OCI-LY7 (cell line): ENCODE measurements around the gene HLCS.
"Not testable (repeated sequence)": the region's sequence is repeated elsewhere in the genome, so short reads cannot be mapped to it uniquely, and the experiment has no call there.

ENCODE experiments used
- CTCF ChIP-seq: fragments of 200-600 bp; sonication (generic); conservative IDR thresholded peaks from 2 replicates; pipeline ENCODE4 v1.5.1; 2014; ENCODE audit warnings: mild to moderate bottlenecking, antibody characterized with exemption, low read length, moderate library complexity, mixed read lengths
- EZH2phosphoT487 ChIP-seq: fragments of 200-600 bp; sonication (generic); IDR thresholded peaks from 2 replicates; pipeline ENCODE4 v1.6.1; 2018; ENCODE audit warnings: low read depth, borderline replicate concordance, mild to moderate bottlenecking, mixed run types, antibody characterized with exemption, low read length, moderate library complexity, mixed read lengths

- TF ChIP-seq EZH2phosphoT487, CTCF: not testable (repeated sequence)
These were observed 37.4 kb upstream of the HLCS start for GRCh38 chr21:37003917-37004316.
